ENCODE results near the gene SEMA6A.
A peak's percentile ranks its signal among the peaks of the same experiment; 100 is the strongest.

SEMA6A gene

DNA sequence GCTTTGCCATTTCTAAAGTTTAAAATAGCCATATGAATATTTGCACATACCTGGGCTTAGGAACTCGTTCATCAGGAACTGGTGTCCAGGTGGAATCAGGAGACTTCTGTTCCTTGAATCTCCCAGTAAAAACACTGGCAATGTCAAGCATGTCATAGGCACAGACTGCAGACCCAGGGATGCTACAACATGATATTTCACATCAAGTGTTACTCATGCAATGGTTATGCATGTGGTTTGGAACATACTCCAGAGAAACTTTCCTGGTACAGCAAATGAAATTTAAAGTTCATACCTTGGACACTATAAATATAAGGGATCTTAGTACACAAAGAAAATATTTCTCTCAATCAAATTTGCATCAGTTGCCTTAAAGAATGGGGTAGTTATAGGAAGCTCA is 92.2 kb downstream of the SEMA6A start:
- Histone ChIP-seq H3K4me3 (ENCODE audit: low read length) (no peak overlapping the region), H3K4me1 (ENCODE audit: control insufficient read depth, insufficient read depth, low read length) (no peaks in the 10 kb centered on the region), H3K9me3 (ENCODE audit: control insufficient read depth, low read length) (peaks cover 3% of the 10 kb centered on the region), H3K9ac (ENCODE audit: low read length) (no peak overlapping the region), H3K27me3 (replicated peaks; ENCODE audit: control insufficient read depth, insufficient read depth, low read length) (no peaks in the 10 kb centered on the region), H3K36me3 (ENCODE audit: control insufficient read depth, insufficient read depth, low read length, severe bottlenecking) (no peaks in the 10 kb centered on the region)
- DNase-seq (ENCODE audit: low read depth) = peak; percentile 49

DNA sequence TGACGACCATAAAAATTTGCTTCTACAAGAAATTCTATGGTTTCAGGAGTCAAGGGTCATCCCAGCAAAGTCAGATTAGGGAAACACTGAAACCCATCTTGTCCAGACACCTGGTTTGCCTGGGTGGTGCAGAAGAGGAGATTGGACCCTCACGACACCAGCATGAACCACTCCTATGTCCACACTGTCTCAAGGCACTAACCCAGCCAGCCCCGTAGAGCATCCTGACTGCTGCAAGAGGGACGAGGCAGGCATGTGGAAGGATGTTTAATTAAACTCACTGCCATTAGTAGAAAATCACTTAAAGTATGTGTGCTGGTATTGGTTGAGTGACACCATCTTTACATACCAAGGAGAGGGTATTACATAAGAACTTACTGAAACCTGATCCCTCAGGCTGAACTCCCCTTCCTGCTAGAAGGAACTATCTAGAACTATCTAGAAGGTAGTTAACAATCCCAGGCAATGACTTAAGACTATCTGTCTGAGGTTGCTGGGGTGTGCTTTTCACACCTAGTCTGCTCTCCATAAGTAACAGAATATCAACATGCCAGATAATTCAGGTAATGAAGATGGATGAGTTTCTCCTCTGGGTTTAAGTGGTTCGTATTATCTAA is 93.6 kb downstream of the SEMA6A start:
- no peak for DNase-seq (ENCODE audit: low read depth)
- Histone ChIP-seq H3K27me3 (replicated peaks; ENCODE audit: control insufficient read depth, insufficient read depth, low read length) (no peaks in the 10 kb centered on the region), H3K9me3 (ENCODE audit: control insufficient read depth, low read length) (peaks cover 17% of the 10 kb centered on the region), H3K4me3 (ENCODE audit: low read length) (no peak overlapping the region), H3K9ac (ENCODE audit: low read length) (no peak overlapping the region), H3K36me3 (ENCODE audit: control insufficient read depth, insufficient read depth, low read length, severe bottlenecking) (no peaks in the 10 kb centered on the region), H3K4me1 (ENCODE audit: control insufficient read depth, insufficient read depth, low read length) (no peaks in the 10 kb centered on the region)

DNA sequence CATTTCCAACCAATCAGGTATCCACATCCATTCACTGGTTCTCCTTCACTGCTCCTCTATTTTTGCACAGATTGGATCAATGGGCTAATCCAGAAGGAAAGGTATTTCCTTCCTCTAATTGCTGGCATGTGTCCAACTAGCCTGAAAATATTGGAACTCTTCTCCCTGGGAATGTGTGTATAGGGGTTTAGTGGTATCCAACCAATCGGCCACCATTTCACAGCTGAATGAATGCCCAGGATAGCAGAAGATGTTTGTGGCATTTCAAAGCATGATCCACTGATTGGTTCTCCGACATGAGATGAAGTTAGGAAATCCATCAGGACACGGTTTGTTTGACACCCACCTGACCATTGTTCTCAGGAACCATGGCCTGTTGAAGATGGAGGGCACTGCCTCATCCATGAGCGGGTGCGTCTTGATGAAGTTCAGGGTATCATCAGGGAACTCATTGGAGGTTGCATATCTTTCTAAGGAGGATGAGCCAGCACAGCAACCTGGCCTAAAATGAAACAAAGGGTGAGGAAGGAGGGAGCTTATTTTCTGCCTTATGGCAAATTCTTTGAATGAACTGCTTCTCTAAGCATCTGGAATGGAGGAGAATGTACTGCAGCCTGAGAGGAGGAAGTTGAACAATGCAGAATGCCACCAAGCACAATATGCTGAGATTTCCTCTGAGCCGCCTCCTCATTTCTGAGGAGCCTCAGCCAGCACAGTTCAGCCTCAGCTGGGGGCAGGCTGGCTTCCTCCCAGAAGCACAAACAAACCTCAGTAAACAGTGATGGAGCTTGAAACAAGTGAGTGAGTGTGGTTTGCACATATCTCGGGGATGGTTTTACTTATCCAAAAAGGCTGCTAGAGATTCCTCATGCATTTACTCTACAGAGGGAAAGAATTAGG is 94.6 kb downstream of the SEMA6A start:
- H3K9me3 ChIP-seq (ENCODE audit: control insufficient read depth, low read length) = peaks cover 19% of the 10 kb centered on the region
- no peak overlapping the region for H3K9ac ChIP-seq (ENCODE audit: low read length)
- H3K4me3 ChIP-seq (ENCODE audit: low read length) = no peak overlapping the region
- H3K36me3 ChIP-seq (ENCODE audit: control insufficient read depth, insufficient read depth, low read length, severe bottlenecking) = no peaks in the 10 kb centered on the region
- no peaks in the 10 kb centered on the region for H3K4me1 ChIP-seq (ENCODE audit: control insufficient read depth, insufficient read depth, low read length)
- peak; percentile 9 for DNase-seq (ENCODE audit: low read depth)
- H3K27me3 ChIP-seq (replicated peaks; ENCODE audit: control insufficient read depth, insufficient read depth, low read length) = no peaks in the 10 kb centered on the region

DNA sequence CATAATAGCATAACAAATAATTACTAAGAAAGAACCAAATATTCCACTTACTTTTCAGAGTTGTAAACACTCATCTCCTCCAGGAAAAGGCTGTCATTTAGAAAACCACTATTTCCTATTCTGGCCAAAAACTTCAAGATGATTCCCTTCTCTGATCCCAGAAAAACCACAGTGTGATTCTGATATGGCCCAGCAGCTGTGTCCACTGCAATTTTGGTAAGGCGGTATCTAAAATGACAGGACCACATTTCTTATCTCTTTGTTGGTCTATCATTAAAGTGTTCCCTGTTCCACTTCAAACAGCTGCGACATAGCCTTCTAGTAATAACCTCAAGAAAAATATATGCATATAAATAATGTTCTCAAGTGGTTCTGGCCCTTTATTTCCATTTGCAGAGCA is 96.1 kb downstream of the SEMA6A start:
- H3K4me3 ChIP-seq (ENCODE audit: low read length) = no peak overlapping the region
- H3K36me3 ChIP-seq (ENCODE audit: control insufficient read depth, insufficient read depth, low read length, severe bottlenecking) = no peaks in the 10 kb centered on the region
- H3K4me1 ChIP-seq (ENCODE audit: control insufficient read depth, insufficient read depth, low read length) = no peaks in the 10 kb centered on the region
- H3K9ac ChIP-seq (ENCODE audit: low read length) = no peak overlapping the region
- H3K9me3 ChIP-seq (ENCODE audit: control insufficient read depth, low read length) = peaks cover 19% of the 10 kb centered on the region
- no peak for DNase-seq (ENCODE audit: low read depth)
- H3K27me3 ChIP-seq (replicated peaks; ENCODE audit: control insufficient read depth, insufficient read depth, low read length) = no peaks in the 10 kb centered on the region

DNA sequence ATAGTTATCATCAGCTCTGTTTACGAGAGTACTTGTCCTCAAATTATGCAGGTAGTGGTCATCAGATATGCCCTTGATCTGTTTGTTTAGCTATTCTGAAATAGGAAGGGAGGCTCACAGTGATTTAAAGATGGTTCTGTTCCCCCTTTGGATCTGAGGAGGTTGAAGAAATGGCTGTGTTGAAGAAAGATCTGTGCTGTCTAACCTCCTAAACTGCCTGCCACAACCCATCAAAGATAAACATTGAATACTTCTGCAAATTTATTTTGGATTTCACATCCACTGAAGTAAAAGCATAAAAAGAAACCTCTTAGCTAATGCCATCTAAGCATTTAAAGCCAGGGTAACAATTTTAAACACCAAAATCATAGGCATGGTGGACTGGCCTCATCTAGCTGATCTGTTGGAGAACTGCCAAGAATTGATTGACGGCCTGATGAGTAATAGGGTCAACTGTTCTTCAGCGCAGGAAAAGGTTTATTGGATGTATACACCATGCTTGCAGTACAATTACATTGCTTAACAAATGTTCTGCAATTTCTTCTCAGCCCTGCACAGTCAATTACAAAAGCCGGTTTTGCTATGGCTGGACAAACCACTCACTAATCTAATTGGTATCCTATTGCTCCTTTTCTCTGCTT is 97.6 kb downstream of the SEMA6A start:
- DNase-seq (ENCODE audit: low read depth) = no peak
- H3K4me1 ChIP-seq (ENCODE audit: control insufficient read depth, insufficient read depth, low read length) = no peaks in the 10 kb centered on the region
- H3K36me3 ChIP-seq (ENCODE audit: control insufficient read depth, insufficient read depth, low read length, severe bottlenecking) = no peaks in the 10 kb centered on the region

DNA sequence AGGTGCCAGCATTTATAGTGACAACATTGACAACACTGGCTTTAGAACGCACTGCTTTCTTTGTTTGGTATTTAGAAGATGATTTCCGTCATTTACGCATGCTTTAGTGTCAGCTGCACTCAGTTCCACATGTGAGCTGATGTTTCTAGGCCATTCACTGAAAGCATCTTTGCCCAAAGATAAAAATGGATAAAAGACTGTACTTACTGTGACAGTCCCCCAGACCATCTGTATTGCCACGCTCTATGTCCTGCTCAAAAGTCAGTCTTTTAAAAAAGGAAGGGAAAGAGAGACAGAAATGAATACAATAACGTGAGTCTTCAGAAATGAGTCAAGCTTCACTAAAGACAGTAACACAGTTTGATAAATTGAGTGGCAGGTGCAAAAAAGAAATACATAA is 99.3 kb downstream of the SEMA6A start:
- H3K27me3 ChIP-seq (replicated peaks; ENCODE audit: control insufficient read depth, insufficient read depth, low read length) = no peaks in the 10 kb centered on the region
- no peak overlapping the region for H3K9ac ChIP-seq (ENCODE audit: low read length)
- H3K36me3 ChIP-seq (ENCODE audit: control insufficient read depth, insufficient read depth, low read length, severe bottlenecking) = no peaks in the 10 kb centered on the region
- no peak for DNase-seq (ENCODE audit: low read depth)
- H3K4me3 ChIP-seq (ENCODE audit: low read length) = no peak overlapping the region
- peaks cover 19% of the 10 kb centered on the region for H3K9me3 ChIP-seq (ENCODE audit: control insufficient read depth, low read length)
- no peaks in the 10 kb centered on the region for H3K4me1 ChIP-seq (ENCODE audit: control insufficient read depth, insufficient read depth, low read length)

More for the DNA sequence above, 97.6 kb downstream of the SEMA6A start:
- peaks cover 19% of the 10 kb centered on the region for H3K9me3 ChIP-seq (ENCODE audit: control insufficient read depth, low read length)
- no peak overlapping the region for H3K9ac ChIP-seq (ENCODE audit: low read length)
- no peaks in the 10 kb centered on the region for H3K27me3 ChIP-seq (replicated peaks; ENCODE audit: control insufficient read depth, insufficient read depth, low read length)
- no peak overlapping the region for H3K4me3 ChIP-seq (ENCODE audit: low read length)

DNA sequence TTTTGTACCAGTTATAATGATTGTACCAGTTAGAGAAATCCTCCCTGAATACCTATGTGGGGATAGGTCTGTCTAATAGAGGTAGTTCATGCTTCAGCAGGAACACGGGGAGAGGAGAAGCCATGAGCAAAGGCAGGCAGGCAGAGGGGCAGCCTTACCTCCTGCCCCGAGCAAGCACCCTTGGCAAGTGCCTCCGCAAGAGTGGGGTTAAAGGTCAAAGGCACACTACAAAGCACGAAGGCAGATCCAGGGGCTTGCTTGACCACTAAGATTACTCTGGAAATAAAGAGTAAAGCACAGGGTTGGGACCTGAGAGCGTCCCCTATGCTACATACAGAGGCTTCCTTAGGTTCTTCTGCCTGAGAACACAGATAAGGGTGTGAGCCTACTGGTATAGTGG is 100.9 kb downstream of the SEMA6A start:
- H3K4me1 ChIP-seq (ENCODE audit: control insufficient read depth, insufficient read depth, low read length) = no peaks in the 10 kb centered on the region
- H3K9ac ChIP-seq (ENCODE audit: low read length) = no peak overlapping the region
- no peaks in the 10 kb centered on the region for H3K36me3 ChIP-seq (ENCODE audit: control insufficient read depth, insufficient read depth, low read length, severe bottlenecking)
- H3K9me3 ChIP-seq (ENCODE audit: control insufficient read depth, low read length) = peaks cover 22% of the 10 kb centered on the region
- DNase-seq (ENCODE audit: low read depth) = no peak
- no peak overlapping the region for H3K4me3 ChIP-seq (ENCODE audit: low read length)
- H3K27me3 ChIP-seq (replicated peaks; ENCODE audit: control insufficient read depth, insufficient read depth, low read length) = no peaks in the 10 kb centered on the region

DNA sequence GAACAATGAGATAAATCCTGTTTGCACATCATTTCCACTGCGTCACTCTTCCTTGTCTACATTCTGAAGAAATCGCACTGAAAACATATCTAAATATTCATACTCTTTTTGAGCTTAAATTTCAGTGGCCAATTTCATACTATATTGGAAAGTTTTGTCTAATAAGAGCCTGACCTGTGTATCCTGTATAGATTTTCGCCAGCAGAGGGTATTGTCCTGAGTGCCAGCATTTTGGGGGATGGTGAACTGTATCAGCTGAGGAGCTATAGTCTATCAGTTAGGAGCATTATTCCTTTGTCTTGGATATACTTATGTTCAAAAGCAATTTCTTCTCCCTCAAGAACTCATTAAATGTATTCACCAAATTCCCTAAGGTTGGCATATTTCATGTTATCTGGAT is 102.3 kb downstream of the SEMA6A start:
- DNase-seq (ENCODE audit: low read depth) = no peak
- no peaks in the 10 kb centered on the region for H3K36me3 ChIP-seq (ENCODE audit: control insufficient read depth, insufficient read depth, low read length, severe bottlenecking)
- H3K9ac ChIP-seq (ENCODE audit: low read length) = no peak overlapping the region
- no peak overlapping the region for H3K4me3 ChIP-seq (ENCODE audit: low read length)
- H3K9me3 ChIP-seq (ENCODE audit: control insufficient read depth, low read length) = peaks cover 22% of the 10 kb centered on the region
- H3K4me1 ChIP-seq (ENCODE audit: control insufficient read depth, insufficient read depth, low read length) = no peaks in the 10 kb centered on the region
- H3K27me3 ChIP-seq (replicated peaks; ENCODE audit: control insufficient read depth, insufficient read depth, low read length) = no peaks in the 10 kb centered on the region

DNA sequence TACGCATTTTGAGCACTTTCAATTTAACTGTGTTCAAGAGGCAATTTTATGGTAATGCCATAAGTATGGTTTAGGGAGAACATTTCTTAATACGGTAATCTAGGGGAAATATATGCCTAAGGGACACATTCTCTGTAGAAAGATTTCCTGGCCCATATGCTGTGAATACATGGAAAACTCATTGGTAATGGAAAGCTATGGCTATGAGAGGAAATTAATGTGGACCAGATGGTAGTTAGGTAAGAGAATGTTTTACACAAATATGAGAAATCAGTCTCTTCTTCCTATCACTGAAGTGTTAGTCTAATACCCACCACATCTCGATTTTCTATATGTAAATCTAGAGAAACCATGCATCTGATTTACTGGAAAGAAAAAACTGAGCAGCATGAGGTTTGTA is 105.0 kb downstream of the SEMA6A start:
- Histone ChIP-seq H3K4me3 (ENCODE audit: low read length) (no peak overlapping the region), H3K9me3 (ENCODE audit: control insufficient read depth, low read length) (peaks cover 8% of the 10 kb centered on the region), H3K36me3 (ENCODE audit: control insufficient read depth, insufficient read depth, low read length, severe bottlenecking) (no peaks in the 10 kb centered on the region), H3K9ac (ENCODE audit: low read length) (no peak overlapping the region), H3K27me3 (replicated peaks; ENCODE audit: control insufficient read depth, insufficient read depth, low read length) (no peaks in the 10 kb centered on the region), H3K4me1 (ENCODE audit: control insufficient read depth, insufficient read depth, low read length) (no peaks in the 10 kb centered on the region)
- no peak for DNase-seq (ENCODE audit: low read depth)

DNA sequence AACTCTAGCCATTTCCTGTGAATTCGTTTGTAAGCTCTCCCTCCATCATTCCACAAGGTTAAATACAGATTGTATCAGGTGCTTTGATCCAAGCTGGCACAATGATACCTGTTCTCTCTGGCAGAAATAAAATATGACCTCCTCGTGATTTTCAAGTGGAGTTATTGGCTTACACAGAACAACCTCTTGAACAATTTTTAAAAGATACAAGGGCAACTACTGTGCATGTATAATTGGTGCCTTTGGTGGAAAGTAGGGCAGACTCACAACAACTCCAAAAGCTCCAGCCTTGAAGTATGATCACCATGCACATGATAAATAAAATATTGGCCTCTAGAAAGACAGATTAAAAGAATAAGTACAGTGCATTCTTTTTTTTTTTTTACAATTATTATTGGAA is 106.0 kb downstream of the SEMA6A start:
- H3K36me3 ChIP-seq (ENCODE audit: control insufficient read depth, insufficient read depth, low read length, severe bottlenecking) = no peaks in the 10 kb centered on the region
- H3K27me3 ChIP-seq (replicated peaks; ENCODE audit: control insufficient read depth, insufficient read depth, low read length) = no peaks in the 10 kb centered on the region
- H3K4me3 ChIP-seq (ENCODE audit: low read length) = no peak overlapping the region
- no peaks in the 10 kb centered on the region for H3K4me1 ChIP-seq (ENCODE audit: control insufficient read depth, insufficient read depth, low read length)
- peaks cover 8% of the 10 kb centered on the region for H3K9me3 ChIP-seq (ENCODE audit: control insufficient read depth, low read length)
- no peak for DNase-seq (ENCODE audit: low read depth)
- no peak overlapping the region for H3K9ac ChIP-seq (ENCODE audit: low read length)

DNA sequence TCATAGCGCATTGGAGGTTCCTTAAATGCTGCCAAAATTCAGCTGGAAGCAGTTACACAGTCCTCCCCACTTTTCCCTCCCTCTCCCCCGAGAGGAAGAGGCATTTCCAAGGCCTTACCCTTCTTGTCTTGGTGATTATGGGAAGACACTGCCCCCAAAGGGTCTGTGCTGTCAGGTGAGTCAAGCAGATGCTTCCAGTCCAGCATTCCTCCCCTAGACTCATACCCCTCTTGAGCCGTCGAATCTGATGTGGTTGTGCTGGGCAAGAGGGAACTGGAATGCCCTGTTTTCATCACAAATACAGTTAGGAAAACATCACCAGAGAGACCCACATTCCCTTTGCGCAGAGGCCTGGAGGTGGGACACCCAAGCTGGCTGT is 107.2 kb downstream of the SEMA6A start:
- Histone ChIP-seq H3K27me3 (replicated peaks; ENCODE audit: control insufficient read depth, insufficient read depth, low read length) (no peaks in the 10 kb centered on the region), H3K4me3 (ENCODE audit: low read length) (no peak overlapping the region), H3K9ac (ENCODE audit: low read length) (no peak overlapping the region), H3K4me1 (ENCODE audit: control insufficient read depth, insufficient read depth, low read length) (no peaks in the 10 kb centered on the region), H3K36me3 (ENCODE audit: control insufficient read depth, insufficient read depth, low read length, severe bottlenecking) (no peaks in the 10 kb centered on the region), H3K9me3 (ENCODE audit: control insufficient read depth, low read length) (peaks cover 8% of the 10 kb centered on the region)
- no peak for DNase-seq (ENCODE audit: low read depth)
